ENCODE results near the gene RAET1E.
"Not testable (repeated sequence)": the region's sequence is repeated elsewhere in the genome, so short reads cannot be mapped to it uniquely, and the experiment has no call there.

The RAET1E gene

GRCh38 chr6:149895048-149895590 is 2.8 kb downstream of the RAET1E start:
- in situ Hi-C loops (cut with HindIII; ENCODE audit: low sequenced_read_pairs) = no loop called here

- in situ Hi-C loops (cut with HindIII; ENCODE audit: low sequenced_read_pairs) = not testable (repeated sequence)
Observed at GRCh38 chr6:149891864-149892263, 6.0 kb downstream of the RAET1E start.

DNA sequence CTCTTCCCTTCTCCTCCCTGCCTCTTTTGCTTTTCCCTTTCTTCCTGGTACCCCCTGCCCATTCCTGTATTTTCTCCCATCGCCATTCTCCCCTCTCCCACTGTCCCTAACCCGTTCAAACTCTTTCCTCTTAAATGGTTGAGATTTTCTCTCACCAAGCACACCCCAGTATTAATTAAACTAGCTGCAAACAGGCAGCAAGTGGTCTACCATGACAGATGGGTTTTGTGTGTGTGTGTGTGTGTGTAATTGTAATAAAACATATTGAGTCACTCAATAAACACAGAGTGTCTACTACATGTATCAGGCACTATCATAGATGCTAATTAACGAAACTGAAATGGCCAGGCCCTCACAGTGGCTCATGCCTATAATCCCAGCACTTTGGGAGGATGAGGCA is 6.7 kb downstream of the RAET1E start:
- in situ Hi-C loops (cut with HindIII; ENCODE audit: low sequenced_read_pairs) = no loop called here

GRCh38 chr6:149890629-149891045 is 7.3 kb downstream of the RAET1E start:
- in situ Hi-C loops (cut with HindIII; ENCODE audit: low sequenced_read_pairs) = no loop called here

GRCh38 chr6:149889326-149889725 is 8.6 kb downstream of the RAET1E start:
- in situ Hi-C loops (cut with HindIII; ENCODE audit: low sequenced_read_pairs) = no loop called here

DNA sequence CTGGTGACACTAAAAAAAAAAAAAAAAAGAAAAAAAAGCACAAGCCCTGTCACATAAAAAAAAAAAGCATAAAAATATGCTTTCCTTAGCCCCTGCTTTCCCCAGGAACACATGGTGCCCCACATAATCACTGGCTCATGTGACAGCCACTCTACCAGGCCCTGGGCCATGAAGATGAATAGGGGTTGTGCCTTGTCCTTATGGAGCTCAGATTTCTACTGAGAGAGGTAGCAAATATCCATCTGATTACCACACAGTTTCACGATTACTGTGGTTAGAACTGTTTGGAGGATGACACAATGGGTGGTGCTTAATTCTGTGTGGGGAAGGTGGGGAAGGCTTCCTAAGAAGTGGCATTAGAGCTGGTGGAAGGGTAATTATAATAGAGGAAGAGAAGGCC is 9.3 kb downstream of the RAET1E start:
- in situ Hi-C loops (cut with HindIII; ENCODE audit: low sequenced_read_pairs) = no loop called here

DNA sequence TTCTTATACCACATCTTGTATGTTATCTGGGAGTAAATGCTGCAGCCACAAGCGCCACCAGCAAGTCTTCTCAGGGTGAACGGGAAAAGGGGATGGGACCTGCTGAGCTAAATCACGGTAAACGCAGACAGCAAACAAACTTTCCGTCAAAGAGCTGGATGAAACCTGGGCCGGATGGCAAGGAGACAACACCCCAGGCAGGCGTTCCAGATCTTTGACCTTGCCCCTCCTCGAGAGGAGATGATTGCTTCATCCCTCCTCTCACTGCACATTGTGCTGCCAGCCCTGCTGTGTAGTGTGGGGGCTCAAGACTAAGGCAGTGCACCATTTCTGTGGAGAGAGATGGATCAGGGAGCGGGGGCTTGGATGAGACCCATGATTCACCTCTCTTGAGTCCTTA is 9.8 kb downstream of the RAET1E start:
- in situ Hi-C loops (cut with HindIII; ENCODE audit: low sequenced_read_pairs) = no loop called here

- in situ Hi-C loops (cut with HindIII; ENCODE audit: low sequenced_read_pairs) = no loop called here
Observed at GRCh38 chr6:149887343-149887742, 10.6 kb downstream of the RAET1E start.

DNA sequence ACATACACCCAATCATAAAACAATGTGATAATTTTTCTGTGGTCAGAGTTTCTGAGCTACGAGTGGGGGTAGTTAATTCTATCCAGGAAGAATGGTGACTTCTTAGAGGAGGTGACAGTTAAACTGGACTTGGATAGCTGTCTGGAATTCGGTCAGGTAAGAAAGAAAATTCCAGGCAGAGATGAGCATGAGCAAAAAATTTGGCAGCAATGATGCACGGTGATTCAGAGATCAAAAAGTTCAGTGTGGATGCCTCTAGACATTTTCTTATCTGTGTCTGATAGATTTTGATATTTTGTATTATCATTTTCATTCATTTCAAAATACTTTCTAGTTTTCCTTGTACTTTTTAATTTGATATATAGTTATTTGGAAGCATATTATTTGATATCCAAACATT is 12.0 kb downstream of the RAET1E start:
- in situ Hi-C loops (cut with HindIII; ENCODE audit: low sequenced_read_pairs) = no loop called here

DNA sequence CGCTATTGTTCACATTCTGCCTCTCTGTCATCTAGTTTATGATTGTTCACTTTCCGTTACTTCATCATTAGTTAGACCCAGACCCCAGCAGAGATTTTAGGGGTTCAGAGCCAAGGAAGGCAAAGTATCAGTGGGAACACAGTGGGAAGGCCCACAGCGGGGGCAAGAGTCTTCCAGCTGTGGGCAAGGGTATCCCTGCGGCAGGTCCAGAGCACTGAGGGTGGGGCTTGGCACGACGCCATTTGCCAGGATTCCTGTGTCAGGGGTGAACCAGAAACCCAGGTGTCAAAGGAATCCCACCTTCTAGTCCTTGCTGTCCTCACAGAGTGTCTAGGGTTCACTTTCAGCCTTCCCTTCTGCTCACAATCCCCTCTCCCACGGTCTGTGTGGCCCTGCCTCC is 13.3 kb downstream of the RAET1E start:
- in situ Hi-C loops (cut with HindIII; ENCODE audit: low sequenced_read_pairs) = no loop called here

DNA sequence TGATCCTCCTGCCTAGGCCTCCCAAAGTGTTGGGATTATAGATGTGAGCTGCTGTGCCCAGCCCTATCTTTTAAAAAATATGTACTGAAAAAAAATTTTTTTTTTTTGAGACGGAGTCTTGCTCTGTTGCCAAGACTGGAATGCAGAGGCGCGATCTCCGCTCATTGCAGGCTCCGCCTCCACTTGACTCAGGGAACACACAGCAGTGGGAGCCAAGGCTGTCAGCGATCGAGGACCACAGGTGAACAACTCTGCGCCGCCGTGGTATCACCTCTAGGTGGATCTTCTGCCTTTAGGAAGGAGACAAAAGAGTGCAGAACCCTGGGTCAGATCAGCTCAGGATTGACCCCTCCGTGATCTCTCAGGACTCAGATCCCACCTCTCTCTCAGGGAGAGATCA is 13.7 kb downstream of the RAET1E start:
- in situ Hi-C loops (cut with HindIII; ENCODE audit: low sequenced_read_pairs) = no loop called here

- in situ Hi-C loops (cut with HindIII; ENCODE audit: low sequenced_read_pairs) = no loop called here
Observed at GRCh38 chr6:149881860-149882259, 16.1 kb downstream of the RAET1E start.

DNA sequence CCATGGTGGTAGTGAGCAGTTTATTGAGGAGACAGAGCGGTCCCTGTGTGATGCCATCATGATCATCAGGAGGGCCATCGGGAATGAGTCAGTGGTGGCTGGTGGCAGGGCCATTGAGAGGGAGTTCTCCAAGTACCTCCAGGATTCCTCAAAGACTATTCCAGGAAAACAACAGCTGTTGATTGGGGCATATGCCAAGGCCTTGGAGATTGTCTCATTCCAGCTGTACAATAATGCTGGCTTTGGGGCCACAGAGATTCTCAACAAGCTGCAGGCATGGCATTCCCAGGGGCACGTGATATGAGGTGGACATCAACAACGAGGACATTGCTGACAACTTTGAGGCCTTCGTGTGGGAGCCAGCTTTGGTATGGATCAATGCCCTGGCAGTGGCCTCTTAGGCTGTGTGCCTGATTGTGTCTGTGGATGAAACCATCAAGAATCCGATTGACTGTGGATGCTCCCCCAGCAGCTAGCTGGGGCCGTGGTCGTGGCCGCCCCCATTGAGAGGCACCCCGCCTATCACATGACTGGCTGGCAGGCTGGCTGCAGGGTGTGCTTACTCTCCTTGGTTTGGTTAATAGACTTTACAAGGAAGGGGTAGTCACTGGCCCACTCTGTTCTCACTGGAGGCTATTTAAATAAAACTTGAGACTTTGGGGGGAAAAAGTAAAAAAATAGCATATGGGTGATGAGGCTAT is 16.7 kb downstream of the RAET1E start:
- in situ Hi-C loops (cut with HindIII; ENCODE audit: low sequenced_read_pairs) = no loop called here

DNA sequence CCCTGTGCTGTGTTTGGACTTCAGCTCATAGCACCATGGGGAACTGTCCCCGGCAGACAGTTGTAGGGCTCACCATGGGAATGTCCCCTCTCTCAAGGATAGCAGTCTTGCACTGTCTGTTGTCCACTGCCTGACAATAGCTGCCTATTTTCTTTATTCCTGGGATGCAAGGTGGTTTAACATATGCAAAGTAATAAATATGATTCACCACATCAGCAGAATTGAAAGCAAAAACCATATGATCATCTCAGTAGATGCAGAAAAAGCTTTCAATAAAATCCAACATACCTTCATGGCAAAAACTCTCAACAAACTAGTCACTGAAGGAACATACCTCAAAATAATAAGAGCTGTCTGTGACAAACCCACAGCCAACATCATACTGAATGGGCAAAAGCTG is 20.3 kb downstream of the RAET1E start:
- in situ Hi-C loops (cut with HindIII; ENCODE audit: low sequenced_read_pairs) = no loop called here

- in situ Hi-C loops (cut with HindIII; ENCODE audit: low sequenced_read_pairs) = no loop called here
Observed at GRCh38 chr6:149876241-149876933, 21.5 kb downstream of the RAET1E start.

GRCh38 chr6:149872233-149872632 is 25.7 kb downstream of the RAET1E start:
- in situ Hi-C loops (cut with HindIII; ENCODE audit: low sequenced_read_pairs) = no loop called here

GRCh38 chr6:149871182-149871581 is 26.7 kb downstream of the RAET1E start:
- in situ Hi-C loops (cut with HindIII; ENCODE audit: low sequenced_read_pairs) = no loop called here

DNA sequence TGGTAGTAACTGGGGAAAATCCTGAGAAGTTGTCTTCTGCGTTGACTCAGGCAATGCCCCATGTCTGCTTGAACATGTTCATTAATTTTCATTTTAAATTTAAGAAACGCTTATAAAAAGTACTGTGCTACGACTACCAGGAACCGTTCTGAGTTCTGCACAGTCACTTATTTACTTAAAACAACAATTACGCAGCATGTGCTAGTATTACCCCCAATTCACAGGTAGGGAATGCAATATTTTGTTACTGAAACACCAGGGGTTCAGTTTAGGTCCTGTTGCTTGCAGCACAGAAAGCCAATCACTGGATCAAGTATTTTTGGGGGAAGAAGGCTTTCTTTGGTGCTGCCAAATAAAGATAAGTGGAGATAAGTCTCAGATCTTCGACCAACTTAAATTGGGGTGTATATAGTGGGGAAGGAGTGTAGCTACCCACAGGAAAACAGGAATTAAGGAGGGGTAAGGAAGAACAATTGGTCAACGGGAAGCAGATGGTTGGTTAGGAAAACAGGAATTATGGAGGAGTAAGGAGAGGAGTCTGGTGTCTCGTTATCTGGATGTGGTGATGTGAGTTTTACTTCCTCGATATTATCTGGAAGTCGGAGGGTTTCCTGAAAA is 28.5 kb downstream of the RAET1E start:
- in situ Hi-C loops (cut with HindIII; ENCODE audit: low sequenced_read_pairs) = no loop called here

GRCh38 chr6:149867876-149868640 is 29.9 kb downstream of the RAET1E start:
- in situ Hi-C loops (cut with HindIII; ENCODE audit: low sequenced_read_pairs) = no loop called here

- in situ Hi-C loops (cut with HindIII; ENCODE audit: low sequenced_read_pairs) = no loop called here
Observed at GRCh38 chr6:149864578-149865535, 33.1 kb downstream of the RAET1E start.
